GM19240 (cell line): ENCODE results near the gene KRTAP9-9.
"Not testable (repeated sequence)": the region's sequence is repeated elsewhere in the genome, so short reads cannot be mapped to it uniquely, and the experiment has no call there.

Experiments
- DNase-seq: peaks from one replicate; pipeline ENCODE4 v3.0.0; 2011; ENCODE audit warnings: low spot score; ENCODE audit not compliant: insufficient read length

KRTAP9-9 gene

DNA sequence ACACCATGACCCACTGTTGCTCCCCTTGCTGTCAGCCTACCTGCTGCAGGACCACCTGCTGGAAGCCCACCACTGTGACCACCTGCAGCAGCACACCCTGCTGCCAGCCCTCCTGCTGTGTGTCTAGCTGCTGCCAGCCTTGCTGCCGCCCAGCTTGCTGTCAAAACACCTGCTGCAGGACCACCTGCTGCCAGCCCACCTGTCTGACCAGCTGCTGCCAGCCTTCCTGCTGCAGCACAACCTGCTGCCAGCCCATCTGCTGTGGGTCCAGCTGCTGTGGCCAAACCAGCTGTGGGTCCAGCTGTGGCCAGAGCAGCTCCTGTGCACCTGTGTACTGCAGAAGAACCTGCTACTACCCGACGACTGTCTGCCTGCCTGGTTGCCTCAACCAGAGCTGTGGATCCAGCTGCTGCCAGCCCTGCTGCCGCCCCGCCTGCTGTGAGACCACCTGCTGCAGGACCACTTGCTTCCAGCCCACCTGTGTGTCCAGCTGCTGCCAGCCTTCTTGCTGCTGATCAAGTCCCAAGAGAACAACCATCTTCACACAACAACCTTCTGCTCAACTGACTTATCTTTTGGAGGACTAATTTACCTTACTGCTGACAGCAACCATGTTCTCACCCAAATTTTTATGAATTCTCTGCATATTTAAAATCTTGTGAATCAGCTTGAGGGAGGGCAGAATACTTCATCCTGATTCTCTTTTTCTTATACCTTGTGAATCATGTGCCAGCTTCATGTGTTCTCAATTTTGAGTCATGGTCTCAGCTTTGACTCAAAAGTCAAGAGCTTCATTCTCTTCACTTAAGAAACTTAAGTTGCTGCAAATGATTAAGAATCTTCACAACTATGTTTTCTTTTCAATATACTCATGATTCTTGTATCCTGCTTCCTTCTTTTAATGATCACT is at the start of gene KRTAP9-9:
Gene KRTAP9-9 (plus strand): TSS at position 4 of the 910 bp plus-strand sequence.
- not testable (repeated sequence) for DNase-seq

DNA sequence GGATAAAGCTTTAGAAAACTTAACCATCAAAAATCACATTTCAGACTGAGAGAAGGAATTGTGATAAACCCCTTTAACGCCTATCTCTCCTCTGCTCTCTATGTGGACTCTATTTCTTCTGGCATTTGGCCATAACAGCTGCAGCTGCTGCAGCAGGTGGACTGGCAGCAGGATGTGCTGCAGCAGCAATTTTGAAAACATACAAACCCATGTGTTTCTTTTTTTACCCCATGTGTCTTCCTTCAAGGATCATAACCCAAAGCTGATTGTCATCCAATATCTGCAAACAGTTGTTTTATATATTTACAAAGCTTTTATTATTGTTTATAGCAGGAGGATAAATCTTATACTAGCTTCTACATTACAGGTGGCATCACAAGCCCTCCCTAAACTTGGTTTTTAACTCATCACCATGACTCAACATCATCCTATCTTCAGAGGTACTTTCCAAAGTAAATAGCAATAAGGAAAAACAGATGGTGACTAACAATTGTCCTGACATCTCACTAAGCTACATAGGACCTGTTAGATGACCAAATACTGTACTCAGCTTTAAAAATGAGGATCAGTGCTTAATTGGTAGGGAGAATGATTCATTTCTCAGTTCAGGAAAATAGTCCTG is 43.2 kb upstream of the KRTAP9-9 start:
- no peak for DNase-seq

GRCh38 chr17:41212524-41213169 is 42.5 kb upstream of the KRTAP9-9 start:
- no peak for DNase-seq

GRCh38 chr17:41215681-41216080 is 39.5 kb upstream of the KRTAP9-9 start:
- no peak for DNase-seq

DNA sequence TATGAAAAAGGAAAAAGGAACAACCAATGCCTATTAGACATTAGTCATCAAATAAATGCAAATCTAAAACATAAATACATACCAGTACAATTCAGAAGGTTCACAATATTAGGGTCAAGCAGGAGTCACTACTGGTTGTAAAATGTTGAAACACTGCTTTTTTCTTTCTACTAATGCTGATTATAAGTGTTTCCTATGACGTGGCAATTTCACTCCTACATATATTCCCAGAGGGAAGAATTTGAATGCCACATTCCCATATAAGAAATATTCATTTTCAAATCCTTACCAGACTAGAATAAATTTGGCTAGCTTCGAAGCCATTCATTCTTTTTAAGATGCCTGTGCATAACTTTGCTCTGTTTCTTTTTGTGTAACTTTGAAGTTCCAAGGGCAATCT is 31.4 kb upstream of the KRTAP9-9 start:
- no peak for DNase-seq

DNA sequence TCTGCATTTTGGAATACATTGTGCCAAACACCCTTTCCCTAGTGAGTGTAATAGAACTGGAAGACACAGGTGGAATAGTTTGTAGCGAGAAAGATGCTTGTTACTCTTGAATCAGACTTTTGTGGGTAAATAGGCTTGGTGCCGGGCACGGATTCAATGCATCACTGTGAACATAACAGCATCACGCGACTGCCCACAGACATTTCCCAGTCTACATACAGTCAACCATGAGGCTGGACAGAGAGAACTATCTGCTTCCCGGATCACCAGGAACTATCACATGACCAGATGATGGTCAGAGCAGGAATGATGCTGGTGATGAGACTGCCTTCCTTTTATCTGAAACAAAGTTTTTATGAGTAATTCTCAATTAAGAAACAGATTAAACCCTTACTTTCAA is 29.1 kb upstream of the KRTAP9-9 start:
- DNase-seq = no peak

DNA sequence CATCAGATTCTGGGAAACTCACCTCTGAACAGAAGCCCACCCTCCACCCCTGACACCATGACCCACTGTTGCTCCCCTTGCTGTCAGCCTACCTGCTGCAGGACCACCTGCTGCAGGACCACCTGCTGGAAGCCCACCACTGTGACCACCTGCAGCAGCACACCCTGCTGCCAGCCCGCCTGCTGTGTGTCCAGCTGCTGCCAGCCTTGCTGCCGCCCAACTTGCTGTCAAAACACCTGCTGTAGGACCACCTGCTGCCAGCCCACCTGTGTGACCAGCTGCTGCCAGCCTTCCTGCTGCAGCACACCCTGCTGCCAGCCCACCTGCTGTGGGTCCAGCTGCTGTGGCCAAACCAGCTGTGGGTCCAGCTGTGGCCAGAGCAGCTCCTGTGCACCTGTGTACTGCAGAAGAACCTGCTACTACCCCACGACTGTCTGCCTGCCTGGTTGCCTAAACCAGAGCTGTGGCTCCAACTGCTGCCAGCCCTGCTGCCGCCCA is 28.5 kb upstream of the KRTAP9-9 start, which contains the start of gene KRTAP9-2:
Gene KRTAP9-2 (plus strand): TSS at position 51 of the 498 bp plus-strand sequence. CDS start 7 bp downstream, at position 58.
- DNase-seq = not testable (repeated sequence)

- DNase-seq = no peak
These were observed 25.1 kb upstream of the KRTAP9-9 start for GRCh38 chr17:41230094-41230493.

GRCh38 chr17:41231731-41232130 is 23.5 kb upstream of the KRTAP9-9 start:
- no peak for DNase-seq

DNA sequence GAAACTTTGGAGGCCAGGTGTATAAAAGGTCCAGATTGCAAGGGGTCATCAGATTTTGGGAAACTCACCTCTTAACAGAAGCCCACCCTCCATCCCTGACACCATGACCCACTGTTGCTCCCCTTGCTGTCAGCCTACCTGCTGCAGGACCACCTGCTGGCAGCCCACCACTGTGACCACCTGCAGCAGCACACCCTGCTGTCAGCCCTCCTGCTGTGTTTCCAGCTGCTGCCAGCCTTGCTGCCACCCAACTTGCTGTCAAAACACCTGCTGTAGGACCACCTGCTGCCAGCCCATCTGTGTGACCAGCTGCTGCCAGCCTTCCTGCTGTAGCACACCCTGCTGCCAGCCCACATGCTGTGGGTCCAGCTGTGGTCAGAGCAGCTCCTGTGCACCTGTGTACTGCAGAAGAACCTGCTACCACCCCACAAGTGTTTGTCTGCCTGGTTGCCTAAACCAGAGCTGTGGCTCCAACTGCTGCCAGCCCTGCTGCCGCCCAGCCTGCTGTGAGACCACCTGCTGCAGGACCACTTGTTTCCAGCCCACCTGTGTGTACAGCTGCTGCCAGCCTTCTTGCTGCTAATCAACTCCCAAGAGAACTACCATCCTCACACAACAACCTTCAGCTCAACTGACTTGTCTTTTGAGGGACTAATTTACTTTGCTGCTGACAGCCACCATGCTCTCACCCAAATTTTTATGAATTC is 22.6 kb upstream of the KRTAP9-9 start, which contains the start of gene KRTAP9-3:
Gene KRTAP9-3 (plus strand): TSS at position 51 of the 707 bp plus-strand sequence. CDS start 53 bp downstream, at position 104.
- not testable (repeated sequence) for DNase-seq

DNA sequence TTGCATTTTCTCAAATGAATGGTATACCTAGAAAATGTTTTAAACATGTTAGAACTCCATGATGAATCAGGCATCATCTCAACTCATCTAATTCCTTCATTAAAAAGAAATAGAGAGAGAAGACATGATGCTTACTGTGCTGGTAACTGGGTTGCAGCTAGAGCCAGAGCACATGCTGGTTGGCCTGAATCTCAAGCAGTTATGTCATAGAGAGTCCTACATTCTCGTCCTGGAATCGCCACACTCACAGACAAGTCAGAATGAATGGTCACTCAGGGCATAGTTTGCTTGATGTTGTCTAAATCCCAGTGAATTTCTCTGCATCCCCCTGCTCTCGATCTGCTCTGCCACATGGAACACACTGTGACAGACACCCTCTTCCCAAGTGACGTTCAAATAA is 18.1 kb upstream of the KRTAP9-9 start:
- DNase-seq = not testable (repeated sequence)

GRCh38 chr17:41237949-41238437 is 17.2 kb upstream of the KRTAP9-9 start, which contains the start of gene KRTAP9-8:
Gene KRTAP9-8, plus strand, starts transcription at chr17:41237999. Its CDS starts 53 bp downstream, at chr17:41238052.
- not testable (repeated sequence) for DNase-seq

DNA sequence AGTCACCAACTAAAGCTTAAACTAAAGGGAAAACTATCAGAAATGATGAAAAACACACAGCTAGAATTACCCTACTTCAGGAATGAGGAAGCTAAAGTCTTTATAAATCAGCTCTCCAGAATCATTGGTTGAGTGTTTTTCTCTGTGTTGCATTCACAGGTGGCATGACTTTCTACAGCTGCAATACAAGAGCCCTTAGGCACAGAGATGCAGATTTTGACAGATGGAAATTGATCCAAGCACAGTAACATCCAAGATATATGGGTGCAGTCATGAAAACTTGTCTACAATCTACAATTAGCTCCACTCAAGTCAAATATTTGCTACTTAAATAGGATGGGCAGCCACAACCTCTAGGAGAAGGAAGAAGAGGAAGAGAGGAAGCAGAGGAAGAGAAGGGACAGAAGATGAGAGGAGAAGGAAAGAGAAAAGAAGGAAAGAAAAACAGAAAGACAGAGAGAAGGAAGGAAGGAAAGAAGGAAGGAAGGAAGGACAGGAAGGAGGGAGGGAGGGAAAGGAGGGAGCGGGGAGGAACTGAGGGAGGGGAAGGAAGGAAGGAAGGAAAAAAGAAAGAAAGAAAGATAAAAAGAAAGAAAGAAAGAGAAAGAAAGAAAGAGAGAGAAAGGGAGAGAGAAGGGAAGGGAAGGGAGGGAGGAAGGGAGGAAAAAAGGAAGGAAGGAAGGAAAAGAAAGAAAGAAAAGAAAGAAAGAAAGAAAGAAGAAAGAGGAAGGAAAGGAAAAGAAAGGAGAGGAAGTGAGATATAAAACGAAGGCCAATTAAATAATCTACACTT is 8.0 kb upstream of the KRTAP9-9 start:
- not testable (repeated sequence) for DNase-seq

- not testable (repeated sequence) for DNase-seq
These were observed 5.4 kb upstream of the KRTAP9-9 start, which contains the start of gene KRTAP9-4 for GRCh38 chr17:41249637-41250240. Gene KRTAP9-4, plus strand, starts transcription at chr17:41249687. Its CDS starts 34 bp downstream, at chr17:41249721.

GRCh38 chr17:41251261-41251660 is 3.9 kb upstream of the KRTAP9-9 start:
- no peak for DNase-seq

DNA sequence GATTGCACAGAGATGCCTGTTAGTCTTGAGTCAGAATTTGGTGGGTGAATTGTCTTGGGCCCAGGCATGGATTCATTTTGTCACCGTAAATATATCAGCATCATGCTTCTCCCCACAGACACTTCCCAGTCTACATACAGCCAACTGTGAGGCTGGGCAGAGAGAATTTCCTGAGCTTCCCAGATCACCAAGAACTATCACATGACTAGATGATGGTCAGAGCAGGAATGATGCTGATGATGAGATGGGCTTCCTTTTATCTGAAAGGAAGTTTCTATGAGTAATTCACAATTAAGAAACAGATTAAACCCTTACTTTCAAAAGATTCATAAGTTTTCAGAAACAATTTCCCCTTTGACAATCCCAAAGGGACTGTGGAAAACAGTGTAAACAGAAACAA is 323 bp upstream of the KRTAP9-9 start:
- DNase-seq = no peak

DNA sequence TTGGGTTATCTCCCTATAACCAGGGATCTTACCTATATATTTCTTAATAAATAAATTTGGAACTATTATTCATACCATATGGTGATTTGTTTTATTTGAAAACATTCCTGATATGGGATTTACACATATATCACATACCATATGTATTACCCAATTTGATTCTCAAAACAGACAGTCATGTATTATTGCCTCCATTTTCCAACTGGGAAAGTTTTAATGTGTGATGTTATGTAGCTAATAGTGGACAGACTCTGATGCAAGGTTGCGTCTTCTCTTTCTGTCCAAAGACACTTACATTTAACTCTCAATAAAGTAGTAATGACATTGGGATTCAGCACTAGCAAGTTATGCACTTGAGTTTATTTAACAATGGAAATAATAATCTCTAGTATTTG is 1.1 kb downstream of the KRTAP9-9 start:
- DNase-seq = no peak

DNA sequence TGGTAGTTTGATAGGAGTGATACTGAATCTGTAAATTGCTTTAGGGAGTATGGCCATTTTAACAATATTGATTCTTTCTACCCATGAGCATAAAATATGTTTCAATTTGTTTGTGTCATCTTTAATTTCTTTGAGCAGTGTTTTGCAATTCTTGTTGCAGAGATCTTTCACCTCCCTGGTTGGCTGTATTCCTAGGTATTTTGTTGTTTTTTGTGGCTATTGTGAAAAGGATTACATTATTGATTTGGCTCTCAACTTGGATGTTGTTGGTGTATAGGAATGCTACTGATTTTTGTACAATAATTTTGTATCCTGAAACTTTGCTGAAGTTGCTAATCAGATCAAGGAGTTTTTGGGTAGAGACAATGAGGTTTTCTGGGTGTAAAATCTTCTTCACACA is 3.2 kb downstream of the KRTAP9-9 start:
- no peak for DNase-seq

DNA sequence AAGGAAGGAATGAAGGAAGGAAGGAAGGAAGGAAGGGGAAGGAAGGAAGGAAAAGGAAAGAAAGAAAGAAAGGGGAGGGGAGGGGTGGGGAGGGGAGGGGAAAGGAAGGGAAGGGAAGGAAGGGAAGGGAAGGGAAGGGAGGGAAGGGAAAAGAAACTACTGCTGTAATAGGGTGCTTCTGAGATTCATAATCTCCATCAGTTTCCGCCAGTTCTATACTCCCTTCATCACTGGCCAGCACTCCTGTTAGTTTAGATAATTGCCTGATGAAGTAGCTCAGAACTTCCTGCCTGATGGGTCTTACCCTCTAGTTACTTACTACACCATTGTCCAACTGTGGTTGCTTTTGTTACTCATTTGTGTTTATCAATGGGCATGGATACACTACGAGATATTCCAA is 8.0 kb downstream of the KRTAP9-9 start:
- DNase-seq = no peak
